Measurements from ENCODE around the gene AEBP1. TPM values are rescaled to one million over a fixed set of nuclear protein-coding genes. Genes with fewer than 3 reads are reported as not detected.

Gene AEBP1
- total and polyA plus RNA-seq, 7 donors: 2.8 to 22.0 (median 7.8) TPM

DNA sequence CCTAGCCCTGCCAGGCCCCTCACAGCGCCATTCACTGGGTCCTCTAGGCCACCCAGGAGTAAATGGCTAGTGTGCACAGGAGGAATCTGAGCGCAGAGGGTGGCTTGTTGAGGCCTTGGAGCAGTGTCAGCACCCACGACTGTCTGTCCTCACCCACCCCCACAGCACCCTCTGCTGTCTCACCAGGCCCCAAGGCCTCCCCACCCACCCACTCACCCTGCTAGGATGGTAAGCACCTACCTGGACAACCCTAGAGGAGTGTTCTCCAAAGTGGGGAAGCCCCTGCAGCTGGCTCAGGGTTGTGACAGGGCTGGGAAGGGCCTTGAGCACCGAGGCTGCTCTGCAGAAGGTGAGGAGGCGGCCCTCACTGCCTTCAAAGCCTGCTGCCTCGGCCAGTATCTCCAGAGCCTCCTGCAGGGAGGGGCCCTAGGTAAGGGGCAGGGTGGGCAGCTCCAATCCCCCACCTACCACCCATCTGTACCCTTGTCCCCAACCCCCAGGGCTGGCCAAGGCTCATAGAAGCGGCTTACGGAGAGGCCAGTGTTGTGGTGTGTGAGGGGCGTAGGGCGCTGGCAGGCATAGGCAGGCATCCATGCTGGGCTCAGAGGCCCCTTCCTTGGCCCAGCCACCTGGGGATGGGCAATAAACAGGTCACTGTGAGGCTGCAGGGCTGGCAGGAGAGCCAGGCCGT lies 24.7 kb upstream of the AEBP1 start:
- no peak for ATAC-seq
- no peak for DNase-seq
- Histone ChIP-seq H3K27ac (peak overlapping the region; percentile 83), H3K4me1 (peaks cover 39% of the 10 kb centered on the region), H3K9me3 (no peaks in the 10 kb centered on the region), H3K4me3 (no peak overlapping the region), H3K27me3 (ENCODE audit: insufficient read depth in 3 of 3, low read length in 2 of 3) (no peaks in the 10 kb centered on the region), H3K36me3 (ENCODE audit: insufficient read depth in 1 of 2, low read depth in 1 of 2) (peaks cover 2 to 62% of the 10 kb centered on the region in 2 donors)
- intact Hi-C loops (cut with DNase I): loop anchor here in 1 of 2 donors (5.0 kb wide), 3 partner anchors 37 to 123 kb away; partner anchors contain the start of genes DBNL, POLD2 and YKT6
- TF ChIP-seq, protein P1, sequence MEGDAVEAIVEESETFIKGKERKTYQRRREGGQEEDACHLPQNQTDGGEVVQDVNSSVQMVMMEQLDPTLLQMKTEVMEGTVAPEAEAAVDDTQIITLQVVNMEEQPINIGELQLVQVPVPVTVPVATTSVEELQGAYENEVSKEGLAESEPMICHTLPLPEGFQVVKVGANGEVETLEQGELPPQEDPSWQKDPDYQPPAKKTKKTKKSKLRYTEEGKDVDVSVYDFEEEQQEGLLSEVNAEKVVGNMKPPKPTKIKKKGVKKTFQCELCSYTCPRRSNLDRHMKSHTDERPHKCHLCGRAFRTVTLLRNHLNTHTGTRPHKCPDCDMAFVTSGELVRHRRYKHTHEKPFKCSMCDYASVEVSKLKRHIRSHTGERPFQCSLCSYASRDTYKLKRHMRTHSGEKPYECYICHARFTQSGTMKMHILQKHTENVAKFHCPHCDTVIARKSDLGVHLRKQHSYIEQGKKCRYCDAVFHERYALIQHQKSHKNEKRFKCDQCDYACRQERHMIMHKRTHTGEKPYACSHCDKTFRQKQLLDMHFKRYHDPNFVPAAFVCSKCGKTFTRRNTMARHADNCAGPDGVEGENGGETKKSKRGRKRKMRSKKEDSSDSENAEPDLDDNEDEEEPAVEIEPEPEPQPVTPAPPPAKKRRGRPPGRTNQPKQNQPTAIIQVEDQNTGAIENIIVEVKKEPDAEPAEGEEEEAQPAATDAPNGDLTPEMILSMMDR (IDR thresholded peaks at IDR 0.05): no peak
- 79 to 85% (median 81%) methylated on average over 10 to 11 of the region's 11 CpGs for WGBS, 3 donors

GRCh38 chr7:44080118-44080517 lies 24.0 kb upstream of the AEBP1 start:
- peaks cover 2 to 55% of the 10 kb centered on the region in 2 donors for H3K36me3 ChIP-seq (ENCODE audit: insufficient read depth in 1 of 2, low read depth in 1 of 2)
- H3K27ac ChIP-seq: peak overlapping the region; percentile 83
- TF ChIP-seq, protein P1 (IDR thresholded peaks at IDR 0.05): no peak
- intact Hi-C loops (cut with DNase I): loop anchor here in 1 of 2 donors (5.0 kb wide), 3 partner anchors 38 to 122 kb away; partner anchors contain the start of genes DBNL, POLD2 and YKT6
- ATAC-seq (no peak), DNase-seq (peak in 1 of 2 donors; percentile 19)
- H3K27me3 ChIP-seq (ENCODE audit: insufficient read depth in 3 of 3, low read length in 2 of 3): no peaks in the 10 kb centered on the region
- no peaks in the 10 kb centered on the region for H3K9me3 ChIP-seq
- H3K4me3 ChIP-seq: no peak overlapping the region
- 55 to 78% (median 59%) methylated on average over 5 of the region's 5 CpGs for WGBS, 3 donors
- H3K4me1 ChIP-seq: peaks cover 39% of the 10 kb centered on the region

DNA sequence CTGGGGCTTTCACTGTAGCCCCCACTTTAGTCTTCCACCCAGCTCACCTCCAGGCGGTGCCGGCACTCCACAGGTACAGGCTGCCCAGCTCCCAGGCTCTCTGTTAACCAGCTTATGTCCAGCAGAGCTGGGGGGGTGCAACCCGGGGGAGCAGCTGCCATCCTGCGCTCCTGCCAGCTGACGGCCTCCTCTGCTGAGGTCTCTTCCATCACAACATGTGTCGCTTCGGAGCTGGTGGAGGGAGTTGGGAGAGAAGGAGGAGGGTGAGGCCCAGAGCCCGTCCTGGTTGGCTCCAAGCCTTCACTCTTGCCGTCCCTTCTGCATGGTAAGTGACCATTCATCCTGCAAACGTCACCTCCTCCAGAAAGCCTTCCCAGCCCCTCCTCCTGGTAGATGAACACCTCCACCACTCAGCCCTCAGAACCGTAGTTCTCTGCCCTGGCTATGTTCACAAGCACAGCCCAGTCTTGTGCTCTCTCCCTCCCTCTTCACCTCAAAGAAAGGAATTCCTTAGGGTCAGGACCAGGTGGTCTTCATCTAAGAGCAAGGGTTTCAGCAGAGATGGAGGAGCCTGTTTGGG lies 23.4 kb upstream of the AEBP1 start:
- intact Hi-C loops (cut with DNase I): loop anchor here in 1 of 2 donors (5.0 kb wide), 3 partner anchors 38 to 122 kb away; partner anchors contain the start of genes DBNL, POLD2 and YKT6
- peaks cover 39% of the 10 kb centered on the region for H3K4me1 ChIP-seq

DNA sequence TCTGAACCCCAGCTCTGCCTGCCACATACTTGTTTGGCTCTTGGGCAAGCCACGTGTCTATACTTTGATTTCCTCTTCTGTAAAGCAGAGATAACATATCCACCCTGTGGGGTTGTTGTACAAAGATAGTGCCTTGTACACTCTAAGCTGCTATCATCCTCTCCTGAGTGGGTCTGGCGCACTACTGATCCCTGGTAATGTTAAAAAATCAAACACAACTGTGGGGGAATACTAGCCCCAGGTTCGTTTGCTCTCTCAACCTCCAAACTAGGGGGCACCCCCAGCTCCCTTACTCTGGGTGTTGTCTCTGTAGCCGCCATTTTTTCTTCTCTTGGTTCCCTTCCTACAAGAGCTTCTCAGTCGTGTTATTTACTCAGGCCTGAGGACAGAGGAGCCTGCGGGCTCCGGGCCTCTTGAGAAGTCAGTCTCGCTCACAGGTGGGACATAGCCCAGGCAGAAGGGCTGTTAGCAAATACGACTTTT lies 22.8 kb upstream of the AEBP1 start:
- TF ChIP-seq, protein P1 (IDR thresholded peaks at IDR 0.05): no peak
- Histone ChIP-seq H3K4me1 (peaks cover 39% of the 10 kb centered on the region), H3K27me3 (ENCODE audit: insufficient read depth in 3 of 3, low read length in 2 of 3) (no peaks in the 10 kb centered on the region), H3K27ac (peak overlapping the region; percentile 83), H3K4me3 (peak overlapping the region; percentile 73), H3K36me3 (ENCODE audit: insufficient read depth in 1 of 2, low read depth in 1 of 2) (peaks cover 0 to 43% of the 10 kb centered on the region in 2 donors), H3K9me3 (no peaks in the 10 kb centered on the region)
- ATAC-seq (no peak), DNase-seq (peak; percentile 2 to 37)
- WGBS, 3 donors: 55 to 68% (median 57%) methylated on average over 9 of the region's 9 CpGs
- intact Hi-C loops (cut with DNase I): loop anchor here in 1 of 2 donors (5.0 kb wide), 3 partner anchors 39 to 121 kb away; partner anchors contain the start of genes DBNL, POLD2 and YKT6

More for the DNA sequence above, 23.4 kb upstream of the AEBP1 start:
- Histone ChIP-seq H3K9me3 (no peaks in the 10 kb centered on the region), H3K27ac (peak overlapping the region; percentile 83), H3K27me3 (ENCODE audit: insufficient read depth in 3 of 3, low read length in 2 of 3) (no peaks in the 10 kb centered on the region), H3K36me3 (ENCODE audit: insufficient read depth in 1 of 2, low read depth in 1 of 2) (peaks cover 1 to 49% of the 10 kb centered on the region in 2 donors), H3K4me3 (peak overlapping the region; percentile 73)
- WGBS, 3 donors: 20 to 62% (median 35%) methylated on average over 11 of the region's 11 CpGs
- peak in 1 of 4 donors; percentile 24 for ATAC-seq
- TF ChIP-seq, protein P1 (IDR thresholded peaks at IDR 0.05): no peak
- DNase-seq: peak in 1 of 2 donors; percentile 20
